GM23338 (cell line): Measurements from ENCODE around the gene KDM4C. TPM values are rescaled to one million over a fixed set of nuclear protein-coding genes. Genes with fewer than 3 reads are reported as not detected.

Source experiments
- ATAC-seq: fragments of 200-7000 bp; cut with Tn5 transposase; 3 replicates; pipeline ENCODE4 v1.9.1; 2020
- DNase-seq: peaks from one replicate; pipeline ENCODE4 v3.0.0-alpha.2; 2015; ENCODE audit warnings: low spot score
- H2AFZ ChIP-seq: fragments of 200-600 bp; sonication (generic); 2 replicates; pipeline ENCODE4 v1.8.0; 2016; ENCODE audit warnings: antibody characterized with exemption, mild to moderate bottlenecking, moderate library complexity
- H3F3A ChIP-seq: fragments of 200-600 bp; sonication (generic); replicated peaks from 2 replicates; pipeline ENCODE4 v1.8.0; 2017; ENCODE audit warnings: antibody characterized with exemption, mixed run types, low read depth
- H3K27ac ChIP-seq: fragments of 200-600 bp; sonication (generic); 2 replicates; pipeline ENCODE4 v1.6.1; 2016; ENCODE audit warnings: low read depth
- H3K27me3 ChIP-seq: fragments of 200-600 bp; sonication (generic); 2 replicates; pipeline ENCODE4 v1.8.0; 2016; ENCODE audit warnings: mild to moderate bottlenecking, mixed run types, moderate library complexity; ENCODE audit not compliant: insufficient read depth
- H3K36me3 ChIP-seq: fragments of 200-600 bp; sonication (generic); 2 replicates; pipeline ENCODE4 v1.8.0; 2016; ENCODE audit warnings: mild to moderate bottlenecking; ENCODE audit not compliant: insufficient read depth
- H3K4me1 ChIP-seq: fragments of 200-600 bp; sonication (generic); 2 replicates; pipeline ENCODE4 v1.8.0; 2016; ENCODE audit warnings: mild to moderate bottlenecking, moderate library complexity; ENCODE audit not compliant: insufficient read depth
- H3K4me2 ChIP-seq: fragments of 200-600 bp; sonication (generic); 2 replicates; pipeline ENCODE4 v1.7.1; 2017; ENCODE audit warnings: mixed run types
- H3K4me3 ChIP-seq: fragments of 200-600 bp; sonication (generic); 2 replicates; pipeline ENCODE4 v1.6.1; 2016; ENCODE audit warnings: mixed run types
- H3K79me2 ChIP-seq: fragments of 200-600 bp; sonication (generic); replicated peaks from 2 replicates; pipeline ENCODE4 v1.8.0; 2017; ENCODE audit warnings: mild to moderate bottlenecking; ENCODE audit not compliant: insufficient read depth
- H3K9me2 ChIP-seq: fragments of 200-600 bp; sonication (generic); 2 replicates; pipeline ENCODE4 v1.8.0; 2017; ENCODE audit not compliant: insufficient read depth
- H4K20me1 ChIP-seq: fragments of 200-600 bp; sonication (generic); replicated peaks from 2 replicates; pipeline ENCODE4 v1.8.0; 2017; ENCODE audit warnings: mild to moderate bottlenecking; ENCODE audit not compliant: insufficient read depth
- H3K27ac Mint-ChIP-seq: 2 replicates; pipeline ENCODE4 v1.8.0; 2020; ENCODE audit warnings: inconsistent platforms, mild to moderate bottlenecking, moderate library complexity, mixed read lengths
- H3K27me3 Mint-ChIP-seq: 3 replicates; pipeline ENCODE4 v1.8.0; 2022; ENCODE audit warnings: low read depth, mild to moderate bottlenecking, moderate library complexity, mixed read lengths, inconsistent platforms; ENCODE audit not compliant: insufficient read depth, poor library complexity
- H3K36me3 Mint-ChIP-seq: 3 replicates; pipeline ENCODE4 v1.8.0; 2021; ENCODE audit warnings: low read depth, mild to moderate bottlenecking, inconsistent platforms, moderate library complexity, mixed read lengths
- H3K4me1 Mint-ChIP-seq: 3 replicates; pipeline ENCODE4 v1.8.0; 2020; ENCODE audit warnings: mild to moderate bottlenecking, inconsistent platforms, mixed read lengths
- H3K4me3 Mint-ChIP-seq: 3 replicates; pipeline ENCODE4 v1.8.0; 2021; ENCODE audit warnings: moderate library complexity, mild to moderate bottlenecking, inconsistent platforms, mixed read lengths
- H3K9me3 Mint-ChIP-seq: 3 replicates; pipeline ENCODE4 v1.8.0; 2020; ENCODE audit warnings: moderate library complexity, mild to moderate bottlenecking, inconsistent platforms, mixed read lengths
- EZH2phosphoT487 ChIP-seq: fragments of 200-600 bp; sonication (generic); IDR thresholded peaks from one replicate; pipeline ENCODE4 v1.8.1; 2018; ENCODE audit warnings: antibody characterized with exemption; ENCODE audit not compliant: unreplicated experiment
- REST ChIP-seq: IDR thresholded peaks from one replicate; pipeline ENCODE4 v1.6.1; 2018; ENCODE audit warnings: antibody characterized with exemption; ENCODE audit not compliant: unreplicated experiment
- ZNF114 ChIP-seq: fragments of 250-450 bp; sonication (Bioruptor Pico); IDR thresholded peaks from 2 replicates; pipeline ENCODE4 v1.5.0; 2020; ENCODE audit warnings: mild to moderate bottlenecking, moderate library complexity
- polyA plus RNA-seq: library from polyadenylated mRNA; unstranded; fragments of >200 nt; fragmentation: Nextera tagmentation; extraction: Ambion mirVana; gene quantifications from 2 replicates; pipeline ENCODE4 v1.2.1, GENCODE V29; 2016
- total RNA-seq: library from RNA; depleted of rRNA; stranded (reverse); fragments of >200 nt; shearing (Covaris generic); gene quantifications from 2 replicates; pipeline ENCODE4 v1.2.3, GENCODE V29; 2014
- TF ChIP-seq, protein P1 (sequence below): IDR thresholded peaks from 2 replicates; pipeline ENCODE4 v1.6.1; 2016; ENCODE audit warnings: antibody characterized with exemption
- TF ChIP-seq, protein P2 (sequence below): fragments of 250-450 bp; sonication (Bioruptor Pico); IDR thresholded peaks from 2 replicates; pipeline ENCODE4 v1.5.0; 2020; ENCODE audit warnings: mild to moderate bottlenecking, moderate library complexity

KDM4C gene
- total and polyA plus RNA-seq, 2 experiments from 2014 or later: 12.0 to 43.8 TPM

- ATAC-seq: no peak
- no peaks in the 10 kb centered on the region for H3K27me3 ChIP-seq
- no peaks in the 10 kb centered on the region for H3K79me2 ChIP-seq
- H3K4me1 ChIP-seq: no peaks in the 10 kb centered on the region; the same call in 1 of the 2 replicates
- Mint-ChIP-seq H3K4me3 (no peak overlapping the region), H3K27ac (no peak overlapping the region), H3K9me3 (peaks cover 14% of the 10 kb centered on the region), H3K27me3 (peaks cover 7% of the 10 kb centered on the region), H3K4me1 (no peaks in the 10 kb centered on the region), H3K36me3 (peaks cover 11% of the 10 kb centered on the region; the same call in 2 of the 3 replicates)
- peaks cover 19% of the 10 kb centered on the region for H3F3A ChIP-seq
- no peak for DNase-seq
- H3K9me2 ChIP-seq: no peaks in the 10 kb centered on the region
- H3K4me3 ChIP-seq: no peak overlapping the region
- H2AFZ ChIP-seq: no peak overlapping the region
- no peaks in the 10 kb centered on the region for H4K20me1 ChIP-seq
- H3K4me2 ChIP-seq: no peak overlapping the region
- H3K27ac ChIP-seq: no peak overlapping the region
- TF ChIP-seq EZH2phosphoT487 (no peak), ZNF114 (no peak), REST (no peak)
- TF ChIP-seq, protein P1, sequence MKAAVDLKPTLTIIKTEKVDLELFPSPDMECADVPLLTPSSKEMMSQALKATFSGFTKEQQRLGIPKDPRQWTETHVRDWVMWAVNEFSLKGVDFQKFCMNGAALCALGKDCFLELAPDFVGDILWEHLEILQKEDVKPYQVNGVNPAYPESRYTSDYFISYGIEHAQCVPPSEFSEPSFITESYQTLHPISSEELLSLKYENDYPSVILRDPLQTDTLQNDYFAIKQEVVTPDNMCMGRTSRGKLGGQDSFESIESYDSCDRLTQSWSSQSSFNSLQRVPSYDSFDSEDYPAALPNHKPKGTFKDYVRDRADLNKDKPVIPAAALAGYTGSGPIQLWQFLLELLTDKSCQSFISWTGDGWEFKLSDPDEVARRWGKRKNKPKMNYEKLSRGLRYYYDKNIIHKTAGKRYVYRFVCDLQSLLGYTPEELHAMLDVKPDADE: no peak
- TF ChIP-seq, protein P2, sequence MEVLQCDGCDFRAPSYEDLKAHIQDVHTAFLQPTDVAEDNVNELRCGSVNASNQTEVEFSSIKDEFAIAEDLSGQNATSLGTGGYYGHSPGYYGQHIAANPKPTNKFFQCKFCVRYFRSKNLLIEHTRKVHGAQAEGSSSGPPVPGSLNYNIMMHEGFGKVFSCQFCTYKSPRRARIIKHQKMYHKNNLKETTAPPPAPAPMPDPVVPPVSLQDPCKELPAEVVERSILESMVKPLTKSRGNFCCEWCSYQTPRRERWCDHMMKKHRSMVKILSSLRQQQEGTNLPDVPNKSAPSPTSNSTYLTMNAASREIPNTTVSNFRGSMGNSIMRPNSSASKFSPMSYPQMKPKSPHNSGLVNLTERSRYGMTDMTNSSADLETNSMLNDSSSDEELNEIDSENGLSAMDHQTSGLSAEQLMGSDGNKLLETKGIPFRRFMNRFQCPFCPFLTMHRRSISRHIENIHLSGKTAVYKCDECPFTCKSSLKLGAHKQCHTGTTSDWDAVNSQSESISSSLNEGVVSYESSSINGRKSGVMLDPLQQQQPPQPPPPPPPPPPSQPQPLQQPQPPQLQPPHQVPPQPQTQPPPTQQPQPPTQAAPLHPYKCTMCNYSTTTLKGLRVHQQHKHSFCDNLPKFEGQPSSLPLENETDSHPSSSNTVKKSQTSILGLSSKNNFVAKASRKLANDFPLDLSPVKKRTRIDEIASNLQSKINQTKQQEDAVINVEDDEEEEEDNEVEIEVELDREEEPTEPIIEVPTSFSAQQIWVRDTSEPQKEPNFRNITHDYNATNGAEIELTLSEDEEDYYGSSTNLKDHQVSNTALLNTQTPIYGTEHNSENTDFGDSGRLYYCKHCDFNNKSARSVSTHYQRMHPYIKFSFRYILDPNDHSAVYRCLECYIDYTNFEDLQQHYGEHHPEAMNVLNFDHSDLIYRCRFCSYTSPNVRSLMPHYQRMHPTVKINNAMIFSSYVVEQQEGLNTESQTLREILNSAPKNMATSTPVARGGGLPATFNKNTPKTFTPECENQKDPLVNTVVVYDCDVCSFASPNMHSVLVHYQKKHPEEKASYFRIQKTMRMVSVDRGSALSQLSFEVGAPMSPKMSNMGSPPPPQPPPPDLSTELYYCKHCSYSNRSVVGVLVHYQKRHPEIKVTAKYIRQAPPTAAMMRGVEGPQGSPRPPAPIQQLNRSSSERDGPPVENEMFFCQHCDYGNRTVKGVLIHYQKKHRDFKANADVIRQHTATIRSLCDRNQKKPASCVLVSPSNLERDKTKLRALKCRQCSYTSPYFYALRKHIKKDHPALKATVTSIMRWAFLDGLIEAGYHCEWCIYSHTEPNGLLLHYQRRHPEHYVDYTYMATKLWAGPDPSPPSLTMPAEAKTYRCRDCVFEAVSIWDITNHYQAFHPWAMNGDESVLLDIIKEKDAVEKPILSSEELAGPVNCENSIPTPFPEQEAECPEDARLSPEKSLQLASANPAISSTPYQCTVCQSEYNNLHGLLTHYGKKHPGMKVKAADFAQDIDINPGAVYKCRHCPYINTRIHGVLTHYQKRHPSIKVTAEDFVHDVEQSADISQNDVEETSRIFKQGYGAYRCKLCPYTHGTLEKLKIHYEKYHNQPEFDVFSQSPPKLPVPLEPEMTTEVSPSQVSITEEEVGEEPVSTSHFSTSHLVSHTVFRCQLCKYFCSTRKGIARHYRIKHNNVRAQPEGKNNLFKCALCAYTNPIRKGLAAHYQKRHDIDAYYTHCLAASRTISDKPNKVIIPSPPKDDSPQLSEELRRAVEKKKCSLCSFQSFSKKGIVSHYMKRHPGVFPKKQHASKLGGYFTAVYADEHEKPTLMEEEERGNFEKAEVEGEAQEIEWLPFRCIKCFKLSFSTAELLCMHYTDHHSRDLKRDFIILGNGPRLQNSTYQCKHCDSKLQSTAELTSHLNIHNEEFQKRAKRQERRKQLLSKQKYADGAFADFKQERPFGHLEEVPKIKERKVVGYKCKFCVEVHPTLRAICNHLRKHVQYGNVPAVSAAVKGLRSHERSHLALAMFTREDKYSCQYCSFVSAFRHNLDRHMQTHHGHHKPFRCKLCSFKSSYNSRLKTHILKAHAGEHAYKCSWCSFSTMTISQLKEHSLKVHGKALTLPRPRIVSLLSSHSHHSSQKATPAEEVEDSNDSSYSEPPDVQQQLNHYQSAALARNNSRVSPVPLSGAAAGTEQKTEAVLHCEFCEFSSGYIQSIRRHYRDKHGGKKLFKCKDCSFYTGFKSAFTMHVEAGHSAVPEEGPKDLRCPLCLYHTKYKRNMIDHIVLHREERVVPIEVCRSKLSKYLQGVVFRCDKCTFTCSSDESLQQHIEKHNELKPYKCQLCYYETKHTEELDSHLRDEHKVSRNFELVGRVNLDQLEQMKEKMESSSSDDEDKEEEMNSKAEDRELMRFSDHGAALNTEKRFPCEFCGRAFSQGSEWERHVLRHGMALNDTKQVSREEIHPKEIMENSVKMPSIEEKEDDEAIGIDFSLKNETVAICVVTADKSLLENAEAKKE: no peak
- no peaks in the 10 kb centered on the region for H3K36me3 ChIP-seq
These were observed 45.7 kb upstream of the KDM4C start for GRCh38 chr9:6712041-6712440.
